Measurements from ENCODE around the gene TMEM39B. TPM values are rescaled to one million over a fixed set of nuclear protein-coding genes. Genes with fewer than 3 reads are reported as not detected.
"Not testable (repeated sequence)": the region's sequence is repeated elsewhere in the genome, so short reads cannot be mapped to it uniquely, and the experiment has no call there.

TMEM39B gene
- total RNA-seq, 4 donors from 2014 or later = 2.9 to 6.1 (median 4.8) TPM

DNA sequence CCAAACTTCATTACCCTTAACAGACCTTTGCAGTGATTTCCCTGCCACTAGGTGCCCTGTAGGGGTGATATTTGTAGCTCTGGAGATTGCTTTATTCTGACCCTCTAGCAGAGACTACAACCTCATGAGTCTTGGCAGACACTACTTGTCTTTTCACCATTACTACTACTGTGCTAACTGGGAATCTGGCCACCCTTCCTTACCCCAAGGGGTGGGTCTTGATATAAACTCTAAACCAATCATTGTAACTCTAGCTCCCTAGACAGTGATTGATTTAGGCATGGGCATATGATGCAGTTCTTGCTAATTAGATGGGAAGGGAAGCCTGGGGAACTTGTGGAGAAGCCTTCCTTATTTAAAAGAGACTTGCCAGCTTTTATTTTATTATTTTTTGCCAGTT, 39.0 kb downstream of the TMEM39B start:
- DNase-seq (ENCODE audit: extremely low spot score) = no peak
- peaks cover 0 to 6% (median 0%) of the 10 kb centered on the region in 4 donors for H3K36me3 ChIP-seq
- no peak for TF ChIP-seq POLR2AphosphoS5 (IDR thresholded peaks at IDR 0.05)
- no peak for TF ChIP-seq EP300 (IDR thresholded peaks at IDR 0.05)
- no peak for TF ChIP-seq POLR2A (IDR thresholded peaks at IDR 0.05; ENCODE audit: low read depth)
- TF ChIP-seq, protein P1, sequence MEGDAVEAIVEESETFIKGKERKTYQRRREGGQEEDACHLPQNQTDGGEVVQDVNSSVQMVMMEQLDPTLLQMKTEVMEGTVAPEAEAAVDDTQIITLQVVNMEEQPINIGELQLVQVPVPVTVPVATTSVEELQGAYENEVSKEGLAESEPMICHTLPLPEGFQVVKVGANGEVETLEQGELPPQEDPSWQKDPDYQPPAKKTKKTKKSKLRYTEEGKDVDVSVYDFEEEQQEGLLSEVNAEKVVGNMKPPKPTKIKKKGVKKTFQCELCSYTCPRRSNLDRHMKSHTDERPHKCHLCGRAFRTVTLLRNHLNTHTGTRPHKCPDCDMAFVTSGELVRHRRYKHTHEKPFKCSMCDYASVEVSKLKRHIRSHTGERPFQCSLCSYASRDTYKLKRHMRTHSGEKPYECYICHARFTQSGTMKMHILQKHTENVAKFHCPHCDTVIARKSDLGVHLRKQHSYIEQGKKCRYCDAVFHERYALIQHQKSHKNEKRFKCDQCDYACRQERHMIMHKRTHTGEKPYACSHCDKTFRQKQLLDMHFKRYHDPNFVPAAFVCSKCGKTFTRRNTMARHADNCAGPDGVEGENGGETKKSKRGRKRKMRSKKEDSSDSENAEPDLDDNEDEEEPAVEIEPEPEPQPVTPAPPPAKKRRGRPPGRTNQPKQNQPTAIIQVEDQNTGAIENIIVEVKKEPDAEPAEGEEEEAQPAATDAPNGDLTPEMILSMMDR (IDR thresholded peaks at IDR 0.05) = no peak
- H3K4me3 ChIP-seq = no peak overlapping the region
- no peaks in the 10 kb centered on the region for H3K9me3 ChIP-seq
- no peak overlapping the region for H3K27ac ChIP-seq (replicated peaks in 1 of 4)
- no peaks in the 10 kb centered on the region for H3K27me3 ChIP-seq
- peaks cover 59 to 80% (median 76%) of the 10 kb centered on the region in 4 donors for H3K4me1 ChIP-seq
- intact Hi-C loops (cut with DNase I) = no loop called here

DNA sequence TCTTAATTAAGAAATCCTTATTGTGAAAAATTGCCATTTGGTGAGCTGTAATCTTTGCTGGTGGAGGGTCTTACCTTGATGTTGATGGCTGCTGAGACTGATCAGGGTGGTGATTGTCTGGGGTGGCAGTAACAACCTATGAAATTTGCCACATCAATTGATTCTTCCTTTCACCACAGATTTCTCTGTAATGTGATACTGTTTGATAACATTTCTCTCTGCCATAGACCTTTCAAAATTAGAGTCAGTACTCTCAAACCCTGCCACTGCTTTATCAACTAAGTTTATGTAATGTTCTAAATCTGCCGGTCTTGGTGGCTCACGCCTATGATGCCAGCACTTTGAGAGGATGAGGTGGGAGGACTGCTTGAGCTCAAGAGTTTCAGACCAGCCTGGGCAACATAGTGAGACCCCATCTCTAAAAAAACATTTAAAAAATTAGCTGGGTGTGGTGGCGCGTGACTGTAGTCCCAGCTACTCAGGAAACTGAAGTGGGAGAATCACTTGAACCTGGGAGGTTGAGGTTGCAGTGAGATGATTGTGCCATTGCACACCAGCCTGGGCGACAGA, 40.2 kb downstream of the TMEM39B start:
- DNase-seq (ENCODE audit: extremely low spot score) = no peak
- no peaks in the 10 kb centered on the region for H3K9me3 ChIP-seq
- peaks cover 54 to 81% (median 72%) of the 10 kb centered on the region in 4 donors for H3K4me1 ChIP-seq
- no peak overlapping the region for H3K4me3 ChIP-seq
- intact Hi-C loops (cut with DNase I) = no loop called here
- no peak overlapping the region for H3K27ac ChIP-seq (replicated peaks in 1 of 4)
- TF ChIP-seq POLR2AphosphoS5 (IDR thresholded peaks at IDR 0.05) (no peak), POLR2A (IDR thresholded peaks at IDR 0.05; ENCODE audit: low read depth) (no peak), EP300 (IDR thresholded peaks at IDR 0.05) (no peak)
- TF ChIP-seq, protein P1 (IDR thresholded peaks at IDR 0.05) = no peak
- 88% methylated on average over 5 of the region's 5 CpGs for WGBS
- H3K36me3 ChIP-seq = peaks cover 0 to 6% (median 0%) of the 10 kb centered on the region in 4 donors
- H3K27me3 ChIP-seq = no peaks in the 10 kb centered on the region

DNA sequence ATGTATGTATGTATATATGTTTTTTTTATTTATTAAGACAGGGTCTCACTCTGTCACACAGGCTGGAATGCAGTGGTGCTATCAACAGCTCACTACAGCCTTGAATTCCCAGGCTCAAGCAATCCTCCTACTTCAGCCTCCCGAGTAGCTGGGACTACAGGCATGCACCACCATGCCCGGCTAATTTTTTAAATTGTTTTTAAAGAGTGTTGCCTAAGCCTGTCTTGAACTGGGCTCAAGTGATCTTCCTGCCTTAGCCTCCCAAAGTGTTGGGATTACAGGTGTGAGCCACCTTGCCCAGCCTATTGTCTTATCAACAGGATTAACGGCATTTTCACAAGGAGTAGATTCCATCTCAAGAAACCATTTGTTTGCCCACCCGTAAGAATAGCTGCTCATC, 40.7 kb downstream of the TMEM39B start:
- H3K36me3 ChIP-seq; H3K4me3 ChIP-seq; H3K27ac ChIP-seq (replicated peaks in 1 of 4); H3K27me3 ChIP-seq; DNase-seq (ENCODE audit: extremely low spot score); intact Hi-C loops (cut with DNase I); H3K9me3 ChIP-seq: not testable (repeated sequence)
- 97% methylated on average over 4 of the region's 4 CpGs for WGBS
- peaks cover 54 to 87% (median 72%) of the 10 kb centered on the region in 4 donors for H3K4me1 ChIP-seq

DNA sequence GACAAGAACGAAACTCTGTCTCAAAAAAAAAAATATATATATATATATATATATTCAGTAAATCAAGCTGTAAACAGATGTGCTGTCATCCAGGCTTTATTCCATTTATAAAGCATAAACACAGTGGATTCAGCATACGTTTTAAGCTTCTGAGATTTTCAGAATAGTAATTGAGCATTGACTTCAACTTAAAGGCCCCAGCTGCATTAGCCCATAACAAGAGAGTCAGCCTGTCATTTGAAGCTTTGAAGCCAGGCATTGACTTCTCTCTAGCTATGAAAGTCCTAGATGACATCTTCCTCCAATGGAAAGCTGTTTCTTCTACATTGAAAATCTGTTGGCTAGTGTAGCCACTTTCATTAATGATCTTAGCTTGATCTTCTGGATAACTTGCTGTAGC, 41.7 kb downstream of the TMEM39B start:
- Histone ChIP-seq H3K9me3 (no peaks in the 10 kb centered on the region), H3K27me3 (no peaks in the 10 kb centered on the region), H3K4me3 (no peak overlapping the region), H3K36me3 (peaks cover 0 to 6% (median 0%) of the 10 kb centered on the region in 4 donors), H3K27ac (replicated peaks in 1 of 4) (no peak overlapping the region), H3K4me1 (peaks cover 53 to 82% (median 71%) of the 10 kb centered on the region in 4 donors)
- no peak for DNase-seq (ENCODE audit: extremely low spot score)
- TF ChIP-seq EP300 (IDR thresholded peaks at IDR 0.05) (no peak), POLR2A (IDR thresholded peaks at IDR 0.05; ENCODE audit: low read depth) (no peak)
- TF ChIP-seq, protein P1 (IDR thresholded peaks at IDR 0.05) = no peak
- intact Hi-C loops (cut with DNase I) = no loop called here
- WGBS = 64% methylated on average over 2 of the region's 2 CpGs

DNA sequence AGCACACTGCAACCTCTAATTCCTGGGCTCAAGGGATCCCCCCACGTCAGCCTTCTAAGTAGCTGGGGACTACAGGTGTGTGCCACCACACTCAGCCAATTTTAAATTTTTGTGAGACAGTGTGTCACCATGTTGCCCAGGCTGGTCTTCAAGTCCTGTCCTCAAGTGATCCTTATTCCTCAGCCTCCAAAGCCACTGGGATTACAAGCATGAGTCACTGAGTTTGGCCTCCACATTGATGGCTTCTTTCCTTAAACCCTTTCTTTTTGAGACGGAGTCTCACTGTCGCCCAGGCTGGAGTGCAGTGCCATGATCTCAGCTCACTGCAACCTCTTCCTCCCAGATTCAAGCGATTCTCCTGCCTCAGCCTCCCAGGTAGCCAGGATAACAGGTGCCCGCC, 42.8 kb downstream of the TMEM39B start:
- 88% methylated on average over 4 of the region's 5 CpGs for WGBS
- no peak overlapping the region for H3K4me3 ChIP-seq
- peaks cover 42 to 74% (median 70%) of the 10 kb centered on the region in 4 donors for H3K4me1 ChIP-seq
- peak overlapping the region in 3 of 4 donors; percentile 44 to 74 (median 48) for H3K27ac ChIP-seq (replicated peaks in 1 of 4)
- TF ChIP-seq EP300 (IDR thresholded peaks at IDR 0.05) (no peak), POLR2AphosphoS5 (IDR thresholded peaks at IDR 0.05) (no peak), POLR2A (IDR thresholded peaks at IDR 0.05; ENCODE audit: low read depth) (no peak)
- TF ChIP-seq, protein P1 (IDR thresholded peaks at IDR 0.05) = no peak
- no peaks in the 10 kb centered on the region for H3K9me3 ChIP-seq
- no peaks in the 10 kb centered on the region for H3K27me3 ChIP-seq
- intact Hi-C loops (cut with DNase I) = no loop called here
- H3K36me3 ChIP-seq = peaks cover 0 to 6% (median 0%) of the 10 kb centered on the region in 4 donors
- no peak for DNase-seq (ENCODE audit: extremely low spot score)
